Liver (tissue), 3 donors: ENCODE results near the gene ZNF618.

ENCODE experiments used
- ATF3 ChIP-seq: IDR thresholded peaks from 2 replicates; pipeline ENCODE4 v1.6.1; 2016; ENCODE audit warnings: antibody characterized with exemption
- CTCF ChIP-seq: fragments of 150-350 bp; IDR thresholded peaks from 2 replicates; pipeline ENCODE4 v1.5.1; 2017; ENCODE audit warnings: improper control_type of control experiment, low read depth, low read length; ENCODE audit not compliant: missing input control
- HNF4G ChIP-seq: IDR thresholded peaks from 2 replicates; pipeline ENCODE4 v1.6.1; 2016; ENCODE audit warnings: antibody characterized with exemption
- MAX ChIP-seq: IDR thresholded peaks from 2 replicates; pipeline ENCODE4 v1.6.1; 2016; ENCODE audit warnings: antibody characterized with exemption
- RAD21 ChIP-seq, 2 donors: IDR thresholded peaks; 2 replicates each; pipeline ENCODE4 v1.6.1; 2016; ENCODE audit warnings: antibody characterized with exemption in 2 of 2, mild to moderate bottlenecking in 2 of 2
- YY1 ChIP-seq: IDR thresholded peaks from 2 replicates; pipeline ENCODE4 v1.6.1; 2016; ENCODE audit warnings: antibody characterized with exemption, mild to moderate bottlenecking
- donor health status: healthy.
- donor health status: healthy.

GRCh38 chr9:113873446-113873845 is 2.7 kb upstream of the ZNF618 start:
- TF ChIP-seq MAX (no peak), RAD21 (IDR thresholded peaks at IDR 0.05) (no peak), CTCF (no peak), ATF3 (no peak), HNF4G (no peak), YY1 (no peak)
